ENCODE measurements around the gene GCLC. TPM values are rescaled to one million over a fixed set of nuclear protein-coding genes. Genes with fewer than 3 reads are reported as not detected.

Gene GCLC
- total and polyA plus RNA-seq, 10 of the 15 experiments (the other 5 are each of a cell fraction or from before 2014, with no cell fraction given) = 6.5 to 23.6 (median 12.5) TPM

DNA sequence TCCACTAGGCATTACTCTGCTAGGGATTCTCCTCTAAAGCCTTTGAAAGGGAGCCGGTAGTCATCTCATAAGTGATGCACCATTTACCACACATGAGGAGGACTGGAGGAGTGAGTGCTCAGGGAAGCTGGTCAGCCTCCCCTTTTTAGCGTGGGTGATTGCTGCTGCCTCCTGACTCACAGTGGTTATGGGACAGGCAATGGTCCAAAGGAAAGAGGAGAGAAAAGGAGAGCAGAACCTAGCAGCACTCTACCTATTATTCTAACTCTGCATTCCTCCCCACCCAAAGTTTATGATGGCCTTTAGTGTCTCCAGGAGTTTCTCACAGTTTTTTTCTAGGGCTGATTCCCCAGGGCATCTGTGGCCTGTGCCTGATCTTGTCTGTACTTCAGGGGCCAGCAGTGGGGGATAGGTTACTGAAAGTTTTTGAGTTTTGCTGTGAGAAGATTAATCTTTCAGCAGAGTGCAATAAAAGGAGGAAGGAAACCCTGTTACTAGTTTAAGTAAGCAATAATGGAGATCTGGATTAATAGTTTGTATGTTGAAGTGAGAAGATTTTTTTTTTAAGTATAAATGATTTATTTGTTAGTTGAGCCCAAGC is 36.4 kb upstream of the GCLC start (continued):
- TF ChIP-seq SMAD5 (IDR thresholded peaks at IDR 0.05; ENCODE audit: low read depth) = no peak
- no peak for TF ChIP-seq SMC3 (IDR thresholded peaks at IDR 0.05; ENCODE audit: borderline replicate concordance, low read length)
- TF ChIP-seq, protein P1, sequence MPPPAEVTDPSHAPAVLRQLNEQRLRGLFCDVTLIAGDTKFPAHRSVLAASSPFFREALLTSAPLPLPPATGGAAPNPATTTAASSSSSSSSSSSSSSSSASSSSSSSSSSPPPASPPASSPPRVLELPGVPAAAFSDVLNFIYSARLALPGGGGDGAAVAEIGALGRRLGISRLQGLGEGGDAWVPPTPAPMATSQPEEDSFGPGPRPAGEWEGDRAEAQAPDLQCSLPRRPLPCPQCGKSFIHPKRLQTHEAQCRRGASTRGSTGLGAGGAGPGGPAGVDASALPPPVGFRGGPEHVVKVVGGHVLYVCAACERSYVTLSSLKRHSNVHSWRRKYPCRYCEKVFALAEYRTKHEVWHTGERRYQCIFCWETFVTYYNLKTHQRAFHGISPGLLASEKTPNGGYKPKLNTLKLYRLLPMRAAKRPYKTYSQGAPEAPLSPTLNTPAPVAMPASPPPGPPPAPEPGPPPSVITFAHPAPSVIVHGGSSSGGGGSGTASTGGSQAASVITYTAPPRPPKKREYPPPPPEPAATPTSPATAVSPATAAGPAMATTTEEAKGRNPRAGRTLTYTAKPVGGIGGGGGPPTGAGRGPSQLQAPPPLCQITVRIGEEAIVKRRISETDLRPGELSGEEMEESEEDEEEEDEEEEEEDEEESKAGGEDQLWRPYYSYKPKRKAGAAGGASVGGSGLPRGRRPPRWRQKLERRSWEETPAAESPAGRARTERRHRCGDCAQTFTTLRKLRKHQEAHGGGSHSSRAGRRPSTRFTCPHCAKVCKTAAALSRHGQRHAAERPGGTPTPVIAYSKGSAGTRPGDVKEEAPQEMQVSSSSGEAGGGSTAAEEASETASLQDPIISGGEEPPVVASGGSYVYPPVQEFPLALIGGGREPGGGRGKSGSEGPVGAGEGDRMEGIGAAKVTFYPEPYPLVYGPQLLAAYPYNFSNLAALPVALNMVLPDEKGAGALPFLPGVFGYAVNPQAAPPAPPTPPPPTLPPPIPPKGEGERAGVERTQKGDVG (CRISPR knock-in tag; IDR thresholded peaks at IDR 0.05) = no peak
- no peak for TF ChIP-seq EED (IDR thresholded peaks at IDR 0.05; ENCODE audit: low read depth)
- no peak for TF ChIP-seq IRF4 (IDR thresholded peaks at IDR 0.05; ENCODE audit: low read depth, low read length)
- TF ChIP-seq DPF2 (IDR thresholded peaks at IDR 0.05) = no peak
- TF ChIP-seq LARP7 (IDR thresholded peaks at IDR 0.05) = no peak
- TF ChIP-seq FOXK2 (IDR thresholded peaks at IDR 0.05) = no peak

DNA sequence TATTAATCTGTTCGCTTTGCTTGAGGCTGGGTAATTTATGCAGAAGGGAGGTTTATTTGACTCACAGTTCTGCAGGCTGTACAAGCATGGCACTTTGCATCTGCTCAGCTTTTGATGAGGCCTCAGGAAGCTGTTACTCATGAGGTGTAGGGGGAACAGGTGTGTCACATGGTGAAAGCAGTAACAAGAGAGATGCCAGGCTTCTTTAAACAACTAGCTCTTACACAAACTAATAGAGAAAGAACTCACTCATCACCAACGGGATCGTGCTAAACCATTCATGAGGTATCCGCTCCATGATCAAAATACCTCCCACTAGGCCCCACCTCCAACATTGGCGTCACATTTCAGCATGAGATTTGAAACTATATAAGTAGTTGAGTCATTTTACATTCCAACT is 34.4 kb upstream of the GCLC start:
- H3K27ac ChIP-seq (ENCODE audit: control insufficient read depth, insufficient read depth) = no peak overlapping the region
- no peak overlapping the region for H2AFZ ChIP-seq (ENCODE audit: control insufficient read depth, low read depth, low read length)
- CTCF ChIA-PET = interaction anchor here (2.1 kb wide), 1 partner anchor 21 kb away, joined by 4 read pairs; no protein-coding TSS in a partner anchor
- DNase-seq (ENCODE audit: low read depth, low spot score) (no peak), ATAC-seq (no peak), FAIRE-seq (no peak)
- H3K4me2 ChIP-seq (ENCODE audit: control insufficient read depth, insufficient read depth) = no peak overlapping the region
- POLR2A ChIA-PET = no interaction called here
- no peaks in the 10 kb centered on the region for H3K36me3 ChIP-seq (ENCODE audit: control insufficient read depth in 2 of 2, insufficient read depth in 2 of 2, low read length in 1 of 2)
- 51% methylated on average over 5 of the region's 5 CpGs for WGBS (ENCODE audit: insufficient coverage, insufficient replicate concordance, low lambda C conversion rate, missing lambda C conversion rate)
- in situ Hi-C loops (cut with MboI) (no loop called here), intact Hi-C loops (cut with micrococcal nuclease; ENCODE audit: unreplicated experiment) (no loop called here)
- H3K4me1 ChIP-seq (ENCODE audit: control insufficient read depth, insufficient read depth, low read length) = no peaks in the 10 kb centered on the region
- TF ChIP-seq, protein P1 (CRISPR knock-in tag; IDR thresholded peaks at IDR 0.05) = no peak
- TF ChIP-seq, protein P2, sequence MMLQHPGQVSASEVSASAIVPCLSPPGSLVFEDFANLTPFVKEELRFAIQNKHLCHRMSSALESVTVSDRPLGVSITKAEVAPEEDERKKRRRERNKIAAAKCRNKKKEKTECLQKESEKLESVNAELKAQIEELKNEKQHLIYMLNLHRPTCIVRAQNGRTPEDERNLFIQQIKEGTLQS (IDR thresholded peaks at IDR 0.05; ENCODE audit: borderline replicate concordance, extremely low read depth, low read depth, low read length) = no peak
- TF ChIP-seq ZNF622 (IDR thresholded peaks at IDR 0.05) = no peak
- TF ChIP-seq STAT1 (conservative IDR thresholded peaks at IDR 0.05) = no peak
- TF ChIP-seq, protein P3, sequence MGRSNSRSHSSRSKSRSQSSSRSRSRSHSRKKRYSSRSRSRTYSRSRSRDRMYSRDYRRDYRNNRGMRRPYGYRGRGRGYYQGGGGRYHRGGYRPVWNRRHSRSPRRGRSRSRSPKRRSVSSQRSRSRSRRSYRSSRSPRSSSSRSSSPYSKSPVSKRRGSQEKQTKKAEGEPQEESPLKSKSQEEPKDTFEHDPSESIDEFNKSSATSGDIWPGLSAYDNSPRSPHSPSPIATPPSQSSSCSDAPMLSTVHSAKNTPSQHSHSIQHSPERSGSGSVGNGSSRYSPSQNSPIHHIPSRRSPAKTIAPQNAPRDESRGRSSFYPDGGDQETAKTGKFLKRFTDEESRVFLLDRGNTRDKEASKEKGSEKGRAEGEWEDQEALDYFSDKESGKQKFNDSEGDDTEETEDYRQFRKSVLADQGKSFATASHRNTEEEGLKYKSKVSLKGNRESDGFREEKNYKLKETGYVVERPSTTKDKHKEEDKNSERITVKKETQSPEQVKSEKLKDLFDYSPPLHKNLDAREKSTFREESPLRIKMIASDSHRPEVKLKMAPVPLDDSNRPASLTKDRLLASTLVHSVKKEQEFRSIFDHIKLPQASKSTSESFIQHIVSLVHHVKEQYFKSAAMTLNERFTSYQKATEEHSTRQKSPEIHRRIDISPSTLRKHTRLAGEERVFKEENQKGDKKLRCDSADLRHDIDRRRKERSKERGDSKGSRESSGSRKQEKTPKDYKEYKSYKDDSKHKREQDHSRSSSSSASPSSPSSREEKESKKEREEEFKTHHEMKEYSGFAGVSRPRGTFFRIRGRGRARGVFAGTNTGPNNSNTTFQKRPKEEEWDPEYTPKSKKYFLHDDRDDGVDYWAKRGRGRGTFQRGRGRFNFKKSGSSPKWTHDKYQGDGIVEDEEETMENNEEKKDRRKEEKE (IDR thresholded peaks at IDR 0.05) = no peak
- no peak for TF ChIP-seq NFYA (IDR thresholded peaks at IDR 0.05; ENCODE audit: borderline replicate concordance, low read depth, low read length)
- TF ChIP-seq IKZF2 (IDR thresholded peaks at IDR 0.05) = no peak
- H3K9me3 ChIP-seq (replicated peaks; ENCODE audit: control insufficient read depth, insufficient read depth, low read length) = no peaks in the 10 kb centered on the region
- H3K27me3 ChIP-seq (replicated peaks in 1 of 2; ENCODE audit: control insufficient read depth in 2 of 2, insufficient read depth in 2 of 2, low read length in 1 of 2) = no peaks in the 10 kb centered on the region; a peak in 1 of 4 replicates
- SMC1A ChIA-PET (ENCODE audit: uncharacterized antibody, unreplicated experiment) = no interaction called here
- H3K79me2 ChIP-seq (ENCODE audit: control insufficient read depth, insufficient read depth, low read length) = no peaks in the 10 kb centered on the region
- RAD21 ChIA-PET (ENCODE audit: unreplicated experiment) = no interaction called here
- no peak overlapping the region for H3K9ac ChIP-seq (ENCODE audit: control insufficient read depth, insufficient read depth, low read length)
- H4K20me1 ChIP-seq (ENCODE audit: control insufficient read depth, insufficient read depth) = no peaks in the 10 kb centered on the region
- no TSS peak for BruUV-seq (replicated peaks)
- H3K4me3 ChIP-seq = no peak overlapping the region

All from GM12878 (cell line).